B cell (primary cell): ENCODE data around the gene ZNF556. TPM values are rescaled to one million over a fixed set of nuclear protein-coding genes. Genes with fewer than 3 reads are reported as not detected.

Experiments used
- ATAC-seq: fragments of 200-7000 bp; cut with Tn5 transposase; one replicate; pipeline ENCODE4 v1.10.0; 2021; ENCODE audit warnings: low read depth, mild to moderate bottlenecking, moderate number of reproducible peaks, moderate library complexity
- CTCF ChIA-PET: fragments of 350-600 bp; sonication (Branson Sonifier 250); formaldehyde crosslinking; loops from one replicate; lab custom pipeline; 2021; ENCODE audit warnings: antibody characterized with exemption, inconsistent platforms; lab: Charles Lee
- POLR2A ChIA-PET: fragments of 350-600 bp; sonication (Branson Sonifier 250); formaldehyde crosslinking; loops from one replicate; lab custom pipeline; 2021; ENCODE audit warnings: antibody characterized with exemption; lab: Charles Lee
- DNase-seq: peaks from one replicate; pipeline ENCODE4 v3.0.0; 2013
- H2AFZ ChIP-seq: 2 replicates; pipeline ENCODE4 v1.6.1; 2012; ENCODE audit warnings: mild to moderate bottlenecking, low read depth, low read length; ENCODE audit not compliant: insufficient read depth, poor library complexity, severe bottlenecking
- H3K27ac ChIP-seq, 2 donors: 1 replicate in 1 of 2; 2 replicates in 1 of 2; pipeline ENCODE4 v1.5.1; 2012 to 2013; ENCODE audit warnings: low read length in 2 of 2, mild to moderate bottlenecking in 2 of 2, moderate library complexity in 1 of 2
- H3K27me3 ChIP-seq, 4 experiments: fragments of 200-600 bp in 1 of 4; sonication (generic) in 1 of 4; replicated peaks in 1 of 4; 1 replicate in 2 of 4; 2 replicates in 2 of 4; pipeline versions ENCODE4 v1.6.1 to v1.7.0; 2013 to 2016; ENCODE audit warnings: low read length in 3 of 4, mild to moderate bottlenecking in 2 of 4, mixed read lengths in 1 of 4, moderate library complexity in 1 of 4; ENCODE audit not compliant: insufficient read depth in 4 of 4, control insufficient read depth in 3 of 4; ENCODE audit errors: control extremely low read depth in 1 of 4
- H3K36me3 ChIP-seq, 2 experiments: replicated peaks in 1 of 2; 1 replicate in 1 of 2; 2 replicates in 1 of 2; pipeline versions ENCODE4 v1.6.1 to v1.7.1; 2013; ENCODE audit warnings: low read length in 1 of 2; ENCODE audit not compliant: insufficient read depth in 2 of 2, control insufficient read depth in 1 of 2; ENCODE audit errors: control extremely low read depth in 1 of 2, extremely low read depth in 1 of 2
- H3K4me1 ChIP-seq, 2 donors: fragments of 200-600 bp in 1 of 2; sonication (generic) in 1 of 2; 1 replicate in 1 of 2; 2 replicates in 1 of 2; pipeline versions ENCODE4 v1.5.1 to v1.6.1; 2013 to 2017; ENCODE audit warnings: low read length in 2 of 2; ENCODE audit not compliant: control insufficient read depth in 2 of 2, insufficient read depth in 2 of 2
- H3K4me2 ChIP-seq: replicated peaks from 2 replicates; pipeline ENCODE3; 2012; ENCODE audit warnings: mild to moderate bottlenecking, low read depth, low read length; ENCODE audit not compliant: poor library complexity, severe bottlenecking
- H3K4me3 ChIP-seq, 5 experiments: fragments of 200-600 bp in 1 of 5; sonication (generic) in 1 of 5; 1 replicate in 3 of 5; 2 replicates in 2 of 5; pipeline versions ENCODE4 v1.5.1 to v1.7.0; 2011 to 2016; ENCODE audit warnings: low read length in 4 of 5, mild to moderate bottlenecking in 4 of 5, low read depth in 2 of 5, control low read depth in 1 of 5, moderate library complexity in 1 of 5; ENCODE audit not compliant: insufficient read depth in 1 of 5; ENCODE audit errors: control extremely low read depth in 1 of 5, extremely low read depth in 1 of 5
- H3K79me2 ChIP-seq: fragments of 200-600 bp; sonication (generic); one replicate; pipeline ENCODE4 v1.6.0; 2016; ENCODE audit warnings: low read length; ENCODE audit not compliant: control insufficient read depth, insufficient read depth
- H3K9ac ChIP-seq: fragments of 200-600 bp; sonication (generic); 2 replicates; pipeline ENCODE4 v1.6.1; 2017; ENCODE audit warnings: mild to moderate bottlenecking, low read length, moderate library complexity
- H3K9me3 ChIP-seq, 3 donors: one replicate each; pipeline versions ENCODE4 v1.6.1 to v1.7.1; 2013; ENCODE audit warnings: low read length in 2 of 3; ENCODE audit not compliant: control insufficient read depth in 2 of 3, insufficient read depth in 1 of 3; ENCODE audit errors: control extremely low read depth in 1 of 3
- H4K20me1 ChIP-seq: 2 replicates; pipeline ENCODE4 v1.6.0; 2012; ENCODE audit warnings: mild to moderate bottlenecking, low read length; ENCODE audit not compliant: insufficient read depth, control insufficient read depth, poor library complexity, severe bottlenecking
- H3K27ac Mint-ChIP-seq: one replicate; pipeline ENCODE4 v1.8.0; 2021; ENCODE audit warnings: mixed read lengths
- H3K27me3 Mint-ChIP-seq: one replicate; pipeline ENCODE4 v1.8.0; 2021; ENCODE audit warnings: mixed read lengths
- H3K4me1 Mint-ChIP-seq: one replicate; pipeline ENCODE4 v1.8.0; 2021; ENCODE audit warnings: mixed read lengths
- H3K4me3 Mint-ChIP-seq: one replicate; pipeline ENCODE4 v1.8.0; 2021; ENCODE audit warnings: mixed read lengths
- H3K9me3 Mint-ChIP-seq: one replicate; pipeline ENCODE4 v1.8.0; 2022; ENCODE audit warnings: mixed read lengths; ENCODE audit not compliant: insufficient read depth
- EZH2 ChIP-seq: IDR thresholded peaks from 2 replicates; pipeline ENCODE4 v1.6.1; 2012; ENCODE audit warnings: borderline replicate concordance, low read depth, mild to moderate bottlenecking, moderate library complexity, low read length; ENCODE audit not compliant: insufficient read depth, poor library complexity, severe bottlenecking
- WGBS: methylation state at CpG from one replicate; pipeline ENCODE4 v1.1.5; 2013; ENCODE audit warnings: missing lambda C conversion rate; ENCODE audit not compliant: insufficient coverage; 5-methylcytosine and 5-hydroxymethylcytosine counted together
- intact Hi-C: fragments of 100-400 bp; cut with micrococcal nuclease; formaldehyde crosslinking; loops from one replicate; pipeline ENCODE4 v1.10.0; 2022
- polyA plus RNA-seq: library from polyadenylated mRNA; depleted of rRNA; stranded (reverse); fragments of >200 nt; gene quantifications from 2 replicates; pipeline ENCODE4 v1.2.3, GENCODE V29; 2012
- total RNA-seq, 2 donors: library from RNA; stranded (reverse); fragments of 120-200 nt in 1 of 2; gene quantifications; 1 replicate in 1 of 2; 2 replicates in 1 of 2; pipeline versions ENCODE4 v1.2.3 to v1.2.4, GENCODE V29; 2013 to 2022
- TF ChIP-seq, protein P1 (sequence below): fragments of 200-600 bp; IDR thresholded peaks from one replicate; pipeline ENCODE4 v1.8.0; 2022; ENCODE audit warnings: antibody characterized with exemption, mild to moderate bottlenecking

The ZNF556 gene
- total and polyA plus RNA-seq, 2 donors (not counting 1 experiment from before 2014, with no cell fraction given), result 0.13 TPM; not detected in 1

DNA sequence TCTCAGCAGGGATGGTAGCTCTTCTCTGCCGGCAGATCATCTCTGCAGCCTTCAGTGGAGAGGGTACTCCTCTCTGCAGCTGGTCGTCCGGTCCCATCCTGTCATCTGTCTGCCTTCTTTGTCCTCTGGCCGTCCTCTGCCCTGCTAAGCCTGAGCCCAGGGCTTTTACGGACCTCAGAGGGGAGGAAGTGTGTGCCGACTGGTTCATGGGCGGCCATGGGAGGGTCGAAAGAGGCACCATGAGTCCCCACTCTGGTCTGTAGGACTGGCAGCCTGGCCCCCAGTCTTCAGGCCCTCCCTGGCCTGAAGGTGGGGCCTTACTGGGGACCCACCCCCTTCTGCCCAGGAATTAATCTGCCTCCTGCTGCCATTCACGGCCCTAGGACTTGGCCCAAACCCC, 43.5 kb upstream of the ZNF556 start:
- H3K4me1 ChIP-seq, result peaks cover 4 to 15% of the 10 kb centered on the region in 2 donors
- no peak overlapping the region for H2AFZ ChIP-seq
- no peaks in the 10 kb centered on the region for H3K9me3 Mint-ChIP-seq
- ChIA-PET CTCF (interaction anchor here (1.2 kb wide), 1 partner anchor 9 kb away, joined by 3 read pairs; no protein-coding TSS in a partner anchor), POLR2A (no interaction called here)
- H4K20me1 ChIP-seq, result no peaks in the 10 kb centered on the region
- H3K27ac Mint-ChIP-seq, result no peak overlapping the region
- no peak overlapping the region for H3K4me3 Mint-ChIP-seq
- H3K27me3 ChIP-seq, result no peaks in the 10 kb centered on the region
- 94% methylated on average over 9 of the region's 9 CpGs for WGBS
- peaks cover 10% of the 10 kb centered on the region for H3K79me2 ChIP-seq
- H3K4me2 ChIP-seq, result no peak overlapping the region
- H3K4me1 Mint-ChIP-seq, result peaks cover 12% of the 10 kb centered on the region
- H3K9ac ChIP-seq, result no peak overlapping the region
- H3K27ac ChIP-seq, result no peak overlapping the region
- no peaks in the 10 kb centered on the region for H3K27me3 Mint-ChIP-seq
- no peaks in the 10 kb centered on the region for H3K36me3 ChIP-seq
- TF ChIP-seq, protein P1, sequence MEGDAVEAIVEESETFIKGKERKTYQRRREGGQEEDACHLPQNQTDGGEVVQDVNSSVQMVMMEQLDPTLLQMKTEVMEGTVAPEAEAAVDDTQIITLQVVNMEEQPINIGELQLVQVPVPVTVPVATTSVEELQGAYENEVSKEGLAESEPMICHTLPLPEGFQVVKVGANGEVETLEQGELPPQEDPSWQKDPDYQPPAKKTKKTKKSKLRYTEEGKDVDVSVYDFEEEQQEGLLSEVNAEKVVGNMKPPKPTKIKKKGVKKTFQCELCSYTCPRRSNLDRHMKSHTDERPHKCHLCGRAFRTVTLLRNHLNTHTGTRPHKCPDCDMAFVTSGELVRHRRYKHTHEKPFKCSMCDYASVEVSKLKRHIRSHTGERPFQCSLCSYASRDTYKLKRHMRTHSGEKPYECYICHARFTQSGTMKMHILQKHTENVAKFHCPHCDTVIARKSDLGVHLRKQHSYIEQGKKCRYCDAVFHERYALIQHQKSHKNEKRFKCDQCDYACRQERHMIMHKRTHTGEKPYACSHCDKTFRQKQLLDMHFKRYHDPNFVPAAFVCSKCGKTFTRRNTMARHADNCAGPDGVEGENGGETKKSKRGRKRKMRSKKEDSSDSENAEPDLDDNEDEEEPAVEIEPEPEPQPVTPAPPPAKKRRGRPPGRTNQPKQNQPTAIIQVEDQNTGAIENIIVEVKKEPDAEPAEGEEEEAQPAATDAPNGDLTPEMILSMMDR, result no peak
- TF ChIP-seq EZH2, result no peak
- ATAC-seq, result no peak
- no peak overlapping the region for H3K4me3 ChIP-seq
- peaks cover 0 to 2% (median 0%) of the 10 kb centered on the region in 3 donors for H3K9me3 ChIP-seq
- intact Hi-C loops, result no loop called here
- no peak for DNase-seq

DNA sequence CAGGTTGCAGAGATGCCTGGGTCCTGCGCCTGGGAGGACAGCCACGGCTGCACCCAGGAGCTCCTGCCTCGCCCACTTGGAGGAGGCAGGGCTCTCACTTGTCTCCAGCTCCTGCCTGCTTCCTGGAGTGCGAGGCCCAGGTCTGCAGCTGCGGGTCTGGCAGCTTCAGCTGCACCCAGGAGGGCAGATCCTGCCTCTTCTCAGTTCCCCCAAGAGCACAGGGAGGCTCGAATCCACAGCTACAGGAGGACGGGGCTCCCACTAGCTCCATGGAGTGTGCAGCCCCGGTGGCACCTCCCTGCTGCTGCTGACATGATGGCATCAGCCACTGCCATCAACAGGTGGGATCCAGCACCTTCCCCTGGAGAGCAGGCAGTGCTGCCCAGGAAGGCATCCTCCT, 43.0 kb upstream of the ZNF556 start:
- H3K36me3 ChIP-seq, result no peaks in the 10 kb centered on the region
- peaks cover 0 to 2% (median 0%) of the 10 kb centered on the region in 3 donors for H3K9me3 ChIP-seq
- H3K27me3 Mint-ChIP-seq, result no peaks in the 10 kb centered on the region
- peaks cover 4 to 13% of the 10 kb centered on the region in 2 donors for H3K4me1 ChIP-seq
- POLR2A ChIA-PET, result no interaction called here
- no peak overlapping the region for H3K4me2 ChIP-seq
- no peak overlapping the region for H3K4me3 Mint-ChIP-seq
- H3K27ac Mint-ChIP-seq, result no peak overlapping the region
- H3K9ac ChIP-seq, result no peak overlapping the region
- H3K27me3 ChIP-seq, result no peaks in the 10 kb centered on the region
- no peaks in the 10 kb centered on the region for H3K9me3 Mint-ChIP-seq
- TF ChIP-seq EZH2, result no peak
- TF ChIP-seq, protein P1, result no peak
- H3K79me2 ChIP-seq, result peaks cover 10% of the 10 kb centered on the region
- CTCF ChIA-PET, result interaction anchor here (1.2 kb wide), 1 partner anchor 8 kb away, joined by 3 read pairs; no protein-coding TSS in a partner anchor
- intact Hi-C loops, result no loop called here
- H3K27ac ChIP-seq, result no peak overlapping the region
- no peak for DNase-seq
- H2AFZ ChIP-seq, result no peak overlapping the region
- H4K20me1 ChIP-seq, result no peaks in the 10 kb centered on the region
- no peak for ATAC-seq
- 83% methylated on average over 8 of the region's 8 CpGs for WGBS
- peaks cover 12% of the 10 kb centered on the region for H3K4me1 Mint-ChIP-seq
- H3K4me3 ChIP-seq, result no peak overlapping the region
